Measurements from ENCODE around the gene EPHA7. TPM values are rescaled to one million over a fixed set of nuclear protein-coding genes. Genes with fewer than 3 reads are reported as not detected.

The EPHA7 gene
- polyA plus RNA-seq, 1 donor from 2014 or later, result 17.4 TPM

GRCh38 chr6:93403390-93403789 is 16.0 kb downstream of the EPHA7 start:
- no peaks in the 10 kb centered on the region for H3K79me2 ChIP-seq (replicated peaks; ENCODE audit: insufficient read depth, low read length)
- no peak overlapping the region for H3K4me2 ChIP-seq (ENCODE audit: low read length)
- TF ChIP-seq EZH2 (IDR thresholded peaks at IDR 0.05; ENCODE audit: borderline replicate concordance, insufficient read depth, low read length, poor library complexity, severe bottlenecking), result no peak
- no peak for TF ChIP-seq POLR2AphosphoS5 (IDR thresholded peaks at IDR 0.05)
- no peak for TF ChIP-seq MXI1 (conservative IDR thresholded peaks at IDR 0.05; ENCODE audit: poor library complexity, severe bottlenecking)
- TF ChIP-seq, protein P1, sequence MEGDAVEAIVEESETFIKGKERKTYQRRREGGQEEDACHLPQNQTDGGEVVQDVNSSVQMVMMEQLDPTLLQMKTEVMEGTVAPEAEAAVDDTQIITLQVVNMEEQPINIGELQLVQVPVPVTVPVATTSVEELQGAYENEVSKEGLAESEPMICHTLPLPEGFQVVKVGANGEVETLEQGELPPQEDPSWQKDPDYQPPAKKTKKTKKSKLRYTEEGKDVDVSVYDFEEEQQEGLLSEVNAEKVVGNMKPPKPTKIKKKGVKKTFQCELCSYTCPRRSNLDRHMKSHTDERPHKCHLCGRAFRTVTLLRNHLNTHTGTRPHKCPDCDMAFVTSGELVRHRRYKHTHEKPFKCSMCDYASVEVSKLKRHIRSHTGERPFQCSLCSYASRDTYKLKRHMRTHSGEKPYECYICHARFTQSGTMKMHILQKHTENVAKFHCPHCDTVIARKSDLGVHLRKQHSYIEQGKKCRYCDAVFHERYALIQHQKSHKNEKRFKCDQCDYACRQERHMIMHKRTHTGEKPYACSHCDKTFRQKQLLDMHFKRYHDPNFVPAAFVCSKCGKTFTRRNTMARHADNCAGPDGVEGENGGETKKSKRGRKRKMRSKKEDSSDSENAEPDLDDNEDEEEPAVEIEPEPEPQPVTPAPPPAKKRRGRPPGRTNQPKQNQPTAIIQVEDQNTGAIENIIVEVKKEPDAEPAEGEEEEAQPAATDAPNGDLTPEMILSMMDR (IDR thresholded peaks at IDR 0.05; ENCODE audit: poor library complexity, severe bottlenecking), result no peak
- no peak for TF ChIP-seq REST (IDR thresholded peaks at IDR 0.05; ENCODE audit: borderline replicate concordance)
- TF ChIP-seq EP300 (conservative IDR thresholded peaks at IDR 0.05; ENCODE audit: poor library complexity, severe bottlenecking), result no peak
- no peak for TF ChIP-seq TAF1 (IDR thresholded peaks at IDR 0.05; ENCODE audit: low read depth)
- TF ChIP-seq SMC3 (conservative IDR thresholded peaks at IDR 0.05; ENCODE audit: poor library complexity), result no peak
- no peak for TF ChIP-seq RAD21 (conservative IDR thresholded peaks at IDR 0.05)
- H3K4me3 ChIP-seq (ENCODE audit: low read length), result no peak overlapping the region
- H3K9me3 ChIP-seq (ENCODE audit: low read length), result no peaks in the 10 kb centered on the region
- H2AFZ ChIP-seq (ENCODE audit: low read depth, low read length), result no peak overlapping the region
- no peaks in the 10 kb centered on the region for H4K20me1 ChIP-seq (ENCODE audit: insufficient read depth)
- no peak overlapping the region for H3K27ac ChIP-seq (ENCODE audit: low read length)
- no peaks in the 10 kb centered on the region for H3K36me3 ChIP-seq (ENCODE audit: insufficient read depth, low read length)
- H3F3A ChIP-seq (ENCODE audit: insufficient read depth, low read length, poor library complexity, severe bottlenecking), result no peaks in the 10 kb centered on the region
- no peaks in the 10 kb centered on the region for H3K27me3 ChIP-seq (ENCODE audit: insufficient read depth, low read depth, low read length)
- H3K9ac ChIP-seq (ENCODE audit: low read length), result no peak overlapping the region
- H3K9me2 ChIP-seq (ENCODE audit: insufficient read depth, low read length), result no peaks in the 10 kb centered on the region

- H3K27ac ChIP-seq (ENCODE audit: low read length), result no peak overlapping the region
- H3F3A ChIP-seq (ENCODE audit: insufficient read depth, low read length, poor library complexity, severe bottlenecking), result no peaks in the 10 kb centered on the region
- H2AFZ ChIP-seq (ENCODE audit: low read depth, low read length), result no peak overlapping the region
- H3K9me2 ChIP-seq (ENCODE audit: insufficient read depth, low read length), result no peaks in the 10 kb centered on the region
- H3K36me3 ChIP-seq (ENCODE audit: insufficient read depth, low read length), result no peaks in the 10 kb centered on the region
- no peak for TF ChIP-seq RAD21 (conservative IDR thresholded peaks at IDR 0.05)
- TF ChIP-seq REST (IDR thresholded peaks at IDR 0.05; ENCODE audit: borderline replicate concordance), result no peak
- no peak for TF ChIP-seq EP300 (conservative IDR thresholded peaks at IDR 0.05; ENCODE audit: poor library complexity, severe bottlenecking)
- no peak for TF ChIP-seq TAF1 (IDR thresholded peaks at IDR 0.05; ENCODE audit: low read depth)
- TF ChIP-seq SMC3 (conservative IDR thresholded peaks at IDR 0.05; ENCODE audit: poor library complexity), result no peak
- no peak for TF ChIP-seq EZH2 (IDR thresholded peaks at IDR 0.05; ENCODE audit: borderline replicate concordance, insufficient read depth, low read length, poor library complexity, severe bottlenecking)
- TF ChIP-seq, protein P1 (IDR thresholded peaks at IDR 0.05; ENCODE audit: poor library complexity, severe bottlenecking), result no peak
- TF ChIP-seq MXI1 (conservative IDR thresholded peaks at IDR 0.05; ENCODE audit: poor library complexity, severe bottlenecking), result no peak
- TF ChIP-seq POLR2AphosphoS5 (IDR thresholded peaks at IDR 0.05), result no peak
- no peak overlapping the region for H3K4me3 ChIP-seq (ENCODE audit: low read length)
- H3K27me3 ChIP-seq (ENCODE audit: insufficient read depth, low read depth, low read length), result no peaks in the 10 kb centered on the region
- no peaks in the 10 kb centered on the region for H3K9me3 ChIP-seq (ENCODE audit: low read length)
- no peak overlapping the region for H3K9ac ChIP-seq (ENCODE audit: low read length)
- H3K79me2 ChIP-seq (replicated peaks; ENCODE audit: insufficient read depth, low read length), result peaks cover 3% of the 10 kb centered on the region
- H3K4me2 ChIP-seq (ENCODE audit: low read length), result no peak overlapping the region
- no peaks in the 10 kb centered on the region for H4K20me1 ChIP-seq (ENCODE audit: insufficient read depth)
Observed at GRCh38 chr6:93398723-93399122, 20.6 kb downstream of the EPHA7 start.

All from neural cell (in vitro differentiated cells).